NOMO-1 treated with dmso at 0.1 percent for 144 hours (cell line): ENCODE results near the gene SEPTIN8.

Experiments used
- DNase-seq: peaks from one replicate; lab custom pipeline; 2025; ENCODE audit not compliant: unreplicated experiment; lab: John Stamatoyannopoulos, UW

Gene SEPTIN8

DNA sequence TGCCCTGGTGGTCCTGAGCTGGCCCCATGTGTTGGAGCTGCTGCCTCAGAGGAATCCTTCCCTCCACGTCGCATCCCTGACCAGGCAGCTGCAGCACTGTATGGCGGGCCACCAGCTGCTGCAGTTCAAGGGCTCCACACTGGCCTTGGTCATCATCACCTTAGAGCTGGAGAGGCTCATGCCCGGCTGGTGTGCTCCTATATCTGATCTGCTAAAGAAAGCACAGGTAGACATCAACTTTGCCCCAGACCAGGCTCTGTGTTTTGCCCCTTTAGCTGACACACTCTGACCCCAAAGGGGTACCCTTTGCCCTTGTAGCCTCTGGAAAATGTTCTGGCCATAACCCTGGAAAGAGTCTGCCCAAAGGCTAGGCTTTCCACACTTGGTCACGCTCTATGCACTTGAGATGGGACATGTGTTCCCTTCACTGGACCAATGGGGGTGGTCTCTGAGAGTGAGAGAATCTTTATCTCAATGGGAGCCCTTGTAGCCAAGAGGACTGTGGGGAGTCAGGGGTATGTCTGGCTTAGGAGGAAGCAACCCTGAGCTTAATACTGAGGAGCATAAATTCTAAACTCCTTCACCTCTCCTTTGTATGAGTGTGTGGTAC is 25.0 kb downstream of the SEPTIN8 start:
- DNase-seq, result no peak

- DNase-seq, result no peak
These were observed 25.6 kb downstream of the SEPTIN8 start for GRCh38 chr5:132751444-132751843.

GRCh38 chr5:132750471-132751230 is 26.4 kb downstream of the SEPTIN8 start:
- DNase-seq, result no peak

DNA sequence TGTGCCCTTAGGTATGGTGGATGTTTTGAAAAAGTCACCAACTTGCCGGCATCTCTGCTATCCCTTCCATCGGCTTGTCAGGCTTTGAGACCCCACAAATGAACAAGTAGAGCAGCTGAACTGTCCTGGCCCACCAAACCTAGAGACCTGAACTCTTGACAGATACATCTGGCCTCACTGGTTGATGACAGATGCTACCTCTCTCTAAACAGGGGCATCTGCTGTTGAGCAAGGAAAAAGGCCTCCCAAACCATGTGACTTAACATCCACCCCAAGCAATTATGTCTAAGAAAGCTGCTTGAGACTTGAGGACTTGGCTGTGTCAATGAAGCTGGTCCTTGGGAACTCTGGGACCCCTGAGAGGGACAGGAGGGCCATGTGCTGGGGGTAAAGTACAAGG is 27.5 kb downstream of the SEPTIN8 start:
- DNase-seq, result no peak

- no peak for DNase-seq
These were observed 28.5 kb downstream of the SEPTIN8 start for GRCh38 chr5:132748522-132749000.

DNA sequence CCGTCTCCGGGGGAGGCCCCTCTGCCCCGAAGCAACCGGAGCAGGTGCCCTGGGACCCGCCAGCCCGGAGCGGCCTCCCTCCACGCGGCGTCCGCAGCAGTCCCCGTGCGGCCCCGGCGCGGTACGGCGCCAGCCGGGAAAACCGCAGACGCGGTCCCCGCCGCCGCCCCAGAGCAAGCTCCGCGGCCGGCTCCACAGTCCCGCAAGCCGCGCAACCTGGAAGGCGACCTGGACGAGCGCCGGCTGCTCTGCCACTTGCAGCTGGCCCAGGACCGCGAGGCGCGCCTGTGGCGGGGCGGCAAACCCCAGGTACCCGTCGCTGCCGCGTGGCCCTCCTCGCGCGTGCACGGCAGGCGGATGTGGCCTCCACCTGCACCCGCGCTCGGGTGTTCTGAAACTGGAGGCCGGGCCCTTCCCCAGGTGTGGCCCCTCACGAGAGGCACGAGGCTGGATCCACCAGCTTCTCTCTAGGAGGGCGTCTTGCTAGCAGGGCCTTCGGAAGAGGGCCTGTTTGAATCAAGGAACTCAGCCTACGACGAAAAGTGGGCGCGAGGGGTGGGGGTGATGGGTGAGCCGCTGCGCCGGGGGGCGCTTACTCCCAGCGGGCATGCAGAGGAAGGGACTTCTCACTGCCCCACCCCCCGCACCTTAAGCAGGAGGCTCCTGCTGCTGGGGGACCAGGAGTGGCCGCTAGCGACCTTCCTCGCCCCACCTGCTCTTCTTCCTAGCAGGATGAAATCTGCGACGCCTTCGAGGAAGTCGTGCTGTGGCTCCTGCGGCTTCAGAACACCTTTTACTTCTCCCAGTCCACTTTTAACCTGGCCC is 29.2 kb downstream of the SEPTIN8 start:
- no peak for DNase-seq

DNA sequence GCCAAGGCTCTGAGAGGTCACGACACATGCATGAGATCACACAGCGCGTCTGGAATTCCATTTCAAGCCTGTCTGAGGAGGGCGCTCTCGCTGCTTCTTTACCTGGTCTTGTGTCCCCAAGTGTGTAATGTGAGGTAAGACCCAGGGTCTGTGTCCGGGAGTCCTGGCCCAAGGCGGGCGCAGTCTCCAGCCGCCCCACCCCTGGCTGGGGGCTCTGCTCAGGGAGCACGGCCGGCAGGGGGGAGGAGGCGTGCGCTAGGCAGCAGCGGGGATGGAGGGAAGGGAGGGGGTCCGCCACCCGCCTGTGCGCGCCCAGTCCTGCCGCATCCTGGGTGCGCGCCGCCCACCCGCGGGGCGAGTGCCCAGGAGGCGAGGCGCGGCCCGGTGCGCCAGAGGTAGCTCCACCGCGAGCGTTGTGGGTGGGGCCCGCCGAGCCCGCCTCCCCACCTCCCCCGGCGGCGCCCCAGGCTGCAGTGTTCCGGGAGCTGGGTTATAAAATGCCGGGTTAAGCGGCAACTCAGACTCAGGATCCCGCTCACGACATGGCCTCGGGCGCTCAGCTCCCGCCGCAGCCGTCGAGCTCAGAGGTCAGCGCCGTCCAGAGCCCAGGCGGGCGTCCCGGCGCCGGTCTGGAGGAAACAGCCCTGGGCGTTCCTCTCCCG is 30.0 kb downstream of the SEPTIN8 start, which contains the start of gene CCNI2:
TSS of gene CCNI2 (plus strand) at position 473 of the 662 bp plus-strand sequence. CDS start at position 543, 70 bp downstream.
- DNase-seq, result no peak

- DNase-seq, result no peak
These were observed 30.5 kb downstream of the SEPTIN8 start for GRCh38 chr5:132746592-132746953.

DNA sequence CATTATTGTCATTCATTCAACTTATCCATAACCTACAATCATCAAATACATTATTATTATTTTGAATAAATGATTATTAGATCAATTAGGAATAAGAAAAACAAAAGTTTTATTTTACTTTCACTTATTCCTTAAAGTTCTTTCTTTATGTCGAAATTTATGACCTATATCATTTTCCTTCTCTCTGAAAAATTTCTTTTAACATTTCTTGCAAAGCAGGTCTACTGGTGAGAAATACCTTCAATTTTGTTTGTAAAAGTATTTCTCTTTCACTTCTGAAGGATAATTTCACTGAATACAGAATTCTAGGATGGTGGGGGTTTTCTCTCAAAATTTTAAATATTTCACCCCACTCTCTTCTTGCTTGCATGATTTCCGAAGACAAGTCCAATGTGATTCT is 32.4 kb downstream of the SEPTIN8 start:
- DNase-seq, result no peak

DNA sequence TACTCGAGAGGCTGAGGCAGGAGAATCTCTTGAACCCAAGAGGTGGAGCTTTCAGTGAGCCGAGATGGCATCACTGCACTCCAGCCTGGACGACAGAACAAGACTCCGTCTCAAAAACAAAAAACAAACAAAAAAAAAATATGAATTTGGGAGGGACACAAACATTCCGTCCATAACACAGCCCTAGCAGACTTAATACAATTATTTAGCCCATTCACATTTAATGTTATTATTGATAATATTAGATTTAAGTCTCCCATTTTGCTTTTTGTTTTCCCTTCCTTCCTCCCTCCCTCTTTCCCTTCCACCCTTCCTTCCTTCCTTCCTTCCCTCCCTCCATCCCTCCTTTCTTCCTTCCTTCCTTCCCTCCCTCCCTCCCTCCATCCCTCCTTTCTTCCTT is 34.4 kb downstream of the SEPTIN8 start:
- DNase-seq, result no peak

GRCh38 chr5:132742158-132742557 is 34.9 kb downstream of the SEPTIN8 start:
- DNase-seq, result no peak

DNA sequence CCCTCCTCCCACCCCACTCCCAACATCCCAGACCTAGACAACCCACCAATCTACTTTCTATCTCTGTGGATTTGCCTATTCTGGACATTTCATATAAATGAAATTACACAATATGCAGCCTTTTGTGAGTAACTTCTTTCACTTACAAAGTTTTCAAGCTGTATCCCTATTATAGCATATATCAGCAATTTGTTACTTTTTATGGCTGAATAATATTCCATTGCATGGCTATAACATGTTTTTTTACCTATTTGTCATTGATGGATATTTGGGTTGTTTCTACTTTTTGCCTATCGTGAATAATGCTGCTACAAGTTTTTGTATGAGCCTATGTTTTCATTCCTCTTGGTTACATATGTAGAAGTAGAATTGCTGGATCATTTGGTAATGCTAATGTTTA is 37.8 kb downstream of the SEPTIN8 start:
- no peak for DNase-seq

DNA sequence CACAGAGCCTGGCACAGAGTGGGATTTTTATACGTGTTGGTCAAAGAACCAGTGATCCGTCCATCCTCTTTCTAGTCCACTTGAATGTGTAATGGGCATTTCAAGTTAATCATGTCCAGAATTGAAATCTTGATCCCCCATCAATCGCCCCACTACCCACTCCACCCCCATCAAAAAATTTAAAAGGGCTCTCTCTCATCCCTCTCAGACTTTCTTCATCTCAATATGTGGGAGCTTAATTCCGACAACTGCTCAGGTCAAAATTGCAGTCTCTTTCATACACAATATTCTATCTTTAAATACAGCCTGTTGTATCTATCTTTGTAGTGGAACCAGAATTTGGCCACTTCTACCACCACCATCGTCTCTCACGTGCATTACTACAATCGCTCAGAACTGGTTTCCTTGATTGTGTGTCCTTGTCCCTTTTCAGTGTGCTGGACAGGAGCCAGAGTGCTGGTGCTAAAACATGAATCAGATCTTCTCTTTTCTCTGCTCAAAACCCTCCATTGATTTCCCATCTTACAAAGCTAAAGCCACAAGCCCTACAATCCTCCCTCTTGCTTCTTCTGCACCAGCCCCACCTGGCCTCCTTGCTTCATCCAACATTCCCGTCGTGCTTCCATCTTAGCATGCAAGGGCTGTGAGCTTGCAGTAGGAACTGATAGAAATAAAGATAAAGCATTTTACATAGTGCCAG is 38.9 kb downstream of the SEPTIN8 start:
- DNase-seq, result no peak

GRCh38 chr5:132736853-132737833 is 39.9 kb downstream of the SEPTIN8 start, which contains the start of gene KIF3A:
Gene KIF3A (minus strand): TSS chr5:132737546. CDS start chr5:132737419, 127 bp downstream.
- peak; percentile 87 for DNase-seq

DNA sequence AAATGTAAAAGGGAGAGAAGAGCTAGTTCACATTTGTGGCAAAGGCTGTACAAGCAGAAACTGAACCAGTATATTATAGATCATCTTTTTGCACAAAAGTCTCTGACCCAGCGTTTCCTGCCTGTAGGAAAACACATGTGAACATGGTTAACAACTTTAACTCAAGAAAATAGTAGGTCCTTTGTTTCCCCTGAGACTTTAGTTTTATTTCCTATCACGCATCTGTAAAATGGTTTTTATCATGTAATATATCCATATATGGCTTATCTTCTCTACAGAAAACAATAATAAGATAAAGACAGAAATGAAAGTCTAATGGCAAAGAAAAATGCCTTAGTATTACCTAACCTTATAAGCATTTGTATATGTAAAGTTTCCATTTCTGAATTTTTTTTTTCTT is 42.4 kb downstream of the SEPTIN8 start:
- DNase-seq, result no peak

DNA sequence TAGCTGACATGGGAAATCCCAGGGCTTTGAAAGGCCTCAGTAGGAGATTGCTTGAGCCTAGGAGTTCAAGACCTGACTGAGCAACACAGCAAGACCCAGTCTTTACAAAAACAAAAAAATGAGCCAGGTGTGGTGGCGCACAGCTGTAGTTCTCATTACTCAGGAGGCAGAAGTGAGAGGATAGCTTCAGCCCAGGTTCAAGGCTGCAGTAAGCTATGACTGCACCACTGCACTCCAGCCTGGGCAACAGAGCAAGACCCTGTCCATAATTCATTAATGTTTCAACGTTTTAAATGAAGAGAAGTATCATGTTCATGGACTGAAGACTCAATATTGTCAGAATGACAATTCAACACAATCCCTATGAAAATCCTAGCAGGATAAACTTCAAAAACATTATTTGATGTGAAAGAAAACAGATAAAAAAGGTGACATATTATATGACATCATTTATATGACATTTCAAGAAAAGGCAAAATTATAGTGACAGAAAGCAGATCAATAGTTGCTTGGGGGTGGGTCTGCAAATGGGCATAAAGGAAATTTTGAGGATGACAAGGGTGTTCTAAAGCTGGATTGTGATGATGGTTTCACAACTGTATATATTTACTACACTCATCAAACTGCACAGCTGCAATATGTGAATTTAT is 43.4 kb downstream of the SEPTIN8 start:
- no peak for DNase-seq

DNA sequence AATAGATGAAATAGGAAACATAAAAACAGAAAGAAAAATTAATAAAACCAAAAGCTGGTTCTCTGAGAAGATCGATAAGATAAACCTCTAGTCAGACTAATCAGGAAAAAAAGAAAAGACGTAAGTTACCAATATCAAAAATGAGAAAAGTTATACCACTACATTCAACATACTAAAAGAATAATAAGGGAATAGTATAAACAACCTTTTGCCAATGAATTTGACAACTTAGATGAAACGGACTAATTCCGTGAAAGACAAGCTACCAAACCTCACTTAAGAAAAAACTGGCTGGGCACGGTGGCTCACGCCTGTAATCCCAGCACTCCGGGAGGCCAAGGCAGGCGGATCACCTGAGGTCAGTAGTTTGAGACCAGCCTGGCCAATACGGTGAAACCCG is 47.1 kb downstream of the SEPTIN8 start:
- DNase-seq, result no peak

- no peak for DNase-seq
These were observed 51.3 kb downstream of the SEPTIN8 start for GRCh38 chr5:132725745-132726144.
